Measurements from ENCODE around the gene HIVEP3. TPM values are rescaled to one million over a fixed set of nuclear protein-coding genes. Genes with fewer than 3 reads are reported as not detected.

HIVEP3 gene
- total RNA-seq, 1 experiment from 2014 or later: 6.0 TPM

GRCh38 chr1:41614818-41615217, 303.9 kb downstream of the HIVEP3 start:
- Histone ChIP-seq H3K27me3 (ENCODE audit: control insufficient read depth, insufficient read depth, low read length) (no peaks in the 10 kb centered on the region), H3K27ac (ENCODE audit: low read length) (no peak overlapping the region), H3K36me3 (ENCODE audit: control insufficient read depth, insufficient read depth, low read length) (no peaks in the 10 kb centered on the region), H3K4me3 (ENCODE audit: low read depth in 2 of 2, low read length in 2 of 2) (no peak overlapping the region), H3K9me3 (ENCODE audit: control insufficient read depth, insufficient read depth, low read depth, low read length) (no peaks in the 10 kb centered on the region), H3K4me1 (ENCODE audit: control insufficient read depth, insufficient read depth, low read length) (no peaks in the 10 kb centered on the region)
- ChIA-PET CTCF (no interaction called here), POLR2A (no interaction called here)
- TF ChIP-seq REST (IDR thresholded peaks at IDR 0.05; ENCODE audit: insufficient read depth in 1 of 2, low read depth in 2 of 2, low read length in 1 of 2) (no peak), POLR2AphosphoS5 (IDR thresholded peaks at IDR 0.05; ENCODE audit: low read depth, low read length) (no peak), CTCF (IDR thresholded peaks at IDR 0.05) (no peak), SIN3A (IDR thresholded peaks at IDR 0.05; ENCODE audit: borderline replicate concordance, insufficient read depth, low read depth, low read length) (no peak), TCF7L2 (IDR thresholded peaks at IDR 0.05; ENCODE audit: low read depth, low read length) (no peak)
- DNase-seq (ENCODE audit: low read depth, low spot score): no peak
- intact Hi-C loops (cut with micrococcal nuclease; ENCODE audit: unreplicated experiment): no loop called here
- BruUV-seq (replicated peaks): no TSS peak
- in situ Hi-C loops (cut with HindIII; ENCODE audit: low pct_unique_long_range_greater_than_20kb, low sequenced_read_pairs): no loop called here
- ATAC-seq: no peak

- intact Hi-C loops (cut with micrococcal nuclease; ENCODE audit: unreplicated experiment): no loop called here
- no peaks in the 10 kb centered on the region for H3K9me3 ChIP-seq (ENCODE audit: control insufficient read depth, insufficient read depth, low read depth, low read length)
- no peaks in the 10 kb centered on the region for H3K27me3 ChIP-seq (ENCODE audit: control insufficient read depth, insufficient read depth, low read length)
- H3K4me3 ChIP-seq (ENCODE audit: low read depth in 2 of 2, low read length in 2 of 2): no peak overlapping the region
- TF ChIP-seq POLR2AphosphoS5 (IDR thresholded peaks at IDR 0.05; ENCODE audit: low read depth, low read length) (no peak), REST (IDR thresholded peaks at IDR 0.05; ENCODE audit: insufficient read depth in 1 of 2, low read depth in 2 of 2, low read length in 1 of 2) (no peak), TCF7L2 (IDR thresholded peaks at IDR 0.05; ENCODE audit: low read depth, low read length) (no peak), CTCF (IDR thresholded peaks at IDR 0.05) (no peak), SIN3A (IDR thresholded peaks at IDR 0.05; ENCODE audit: borderline replicate concordance, insufficient read depth, low read depth, low read length) (no peak)
- ChIA-PET CTCF (no interaction called here), POLR2A (no interaction called here)
- H3K4me1 ChIP-seq (ENCODE audit: control insufficient read depth, insufficient read depth, low read length): no peaks in the 10 kb centered on the region
- no peak overlapping the region for H3K27ac ChIP-seq (ENCODE audit: low read length)
- no TSS peak for BruUV-seq (replicated peaks)
- no peak for DNase-seq (ENCODE audit: low read depth, low spot score)
- no peak for ATAC-seq
- H3K36me3 ChIP-seq (ENCODE audit: control insufficient read depth, insufficient read depth, low read length): no peaks in the 10 kb centered on the region
- in situ Hi-C loops (cut with HindIII; ENCODE audit: low pct_unique_long_range_greater_than_20kb, low sequenced_read_pairs): no loop called here
Measured at GRCh38 chr1:41613689-41614574, 304.8 kb downstream of the HIVEP3 start.

Data from Panc1 (cell line).